Measurements from ENCODE around the gene EML3.
A peak's percentile ranks its signal among the peaks of the same experiment; 100 is the strongest.
"Not testable (repeated sequence)": the region's sequence is repeated elsewhere in the genome, so short reads cannot be mapped to it uniquely, and the experiment has no call there.

Gene EML3

GRCh38 chr11:62593434-62594044, 19.0 kb downstream of the EML3 start:
- peak; percentile 63 for DNase-seq

GRCh38 chr11:62592989-62593421, 19.6 kb downstream of the EML3 start:
- no peak for DNase-seq

- no peak for DNase-seq
Measured at GRCh38 chr11:62592146-62592815, 20.3 kb downstream of the EML3 start.

GRCh38 chr11:62591448-62592145, 21.0 kb downstream of the EML3 start, which contains the start of gene TUT1:
TUT1 (minus strand) TSS chr11:62591523; CDS start chr11:62591485, 38 bp downstream.
- DNase-seq: peak; percentile 99

GRCh38 chr11:62588966-62589637, 23.5 kb downstream of the EML3 start:
- no peak for DNase-seq

- DNase-seq: not testable (repeated sequence)
Measured at GRCh38 chr11:62585356-62585755, 27.2 kb downstream of the EML3 start.

- not testable (repeated sequence) for DNase-seq
Measured at GRCh38 chr11:62581735-62582134, 30.8 kb downstream of the EML3 start.

- no peak for DNase-seq
Measured at GRCh38 chr11:62580959-62581715, 31.4 kb downstream of the EML3 start.

GRCh38 chr11:62579252-62579651, 33.3 kb downstream of the EML3 start:
- no peak for DNase-seq

GRCh38 chr11:62578541-62578940, 34.0 kb downstream of the EML3 start:
- no peak for DNase-seq

- DNase-seq: no peak
Measured at GRCh38 chr11:62577046-62577714, 35.4 kb downstream of the EML3 start.

GRCh38 chr11:62575837-62576236, 36.7 kb downstream of the EML3 start:
- no peak for DNase-seq

GRCh38 chr11:62575156-62575555, 37.4 kb downstream of the EML3 start:
- no peak for DNase-seq

GRCh38 chr11:62574363-62575071, 38.1 kb downstream of the EML3 start:
- no peak for DNase-seq

- peak; percentile 99 for DNase-seq
Measured at GRCh38 chr11:62573592-62574362, 38.8 kb downstream of the EML3 start, which contains the start of gene EEF1G. EEF1G (minus strand) TSS chr11:62573891; CDS start chr11:62573842, 49 bp downstream.

- DNase-seq: no peak
Measured at GRCh38 chr11:62573006-62573591, 39.5 kb downstream of the EML3 start.

GRCh38 chr11:62572431-62572830, 40.1 kb downstream of the EML3 start:
- DNase-seq: no peak

- not testable (repeated sequence) for DNase-seq
Measured at GRCh38 chr11:62571493-62571892, 41.1 kb downstream of the EML3 start.

- not testable (repeated sequence) for DNase-seq
Measured at GRCh38 chr11:62570903-62571302, 41.7 kb downstream of the EML3 start.

- no peak for DNase-seq
Measured at GRCh38 chr11:62569611-62570010, 43.0 kb downstream of the EML3 start.

All from NCI-H1436 (cell line).